Peyer's patch (tissue), 4 donors: ENCODE data around the gene GRIN2C.

ENCODE experiments used
- POLR2A ChIP-seq, 2 donors: fragments of 450-650 bp; IDR thresholded peaks; one replicate each; pipeline ENCODE4 v1.5.1; 2017; ENCODE audit warnings: antibody characterized with exemption in 2 of 2, mild to moderate bottlenecking in 2 of 2, moderate library complexity in 2 of 2
- TF ChIP-seq, protein P1 (sequence below), 6 experiments: fragments of 450-650 bp in 4 of 6; fragments of 200-600 bp in 2 of 6; sonication (generic) in 1 of 6; IDR thresholded peaks; one replicate each; pipeline ENCODE4 v1.5.1; 2017 to 2019; ENCODE audit warnings: antibody characterized with exemption in 6 of 6, mild to moderate bottlenecking in 3 of 6, moderate library complexity in 1 of 6

DNA sequence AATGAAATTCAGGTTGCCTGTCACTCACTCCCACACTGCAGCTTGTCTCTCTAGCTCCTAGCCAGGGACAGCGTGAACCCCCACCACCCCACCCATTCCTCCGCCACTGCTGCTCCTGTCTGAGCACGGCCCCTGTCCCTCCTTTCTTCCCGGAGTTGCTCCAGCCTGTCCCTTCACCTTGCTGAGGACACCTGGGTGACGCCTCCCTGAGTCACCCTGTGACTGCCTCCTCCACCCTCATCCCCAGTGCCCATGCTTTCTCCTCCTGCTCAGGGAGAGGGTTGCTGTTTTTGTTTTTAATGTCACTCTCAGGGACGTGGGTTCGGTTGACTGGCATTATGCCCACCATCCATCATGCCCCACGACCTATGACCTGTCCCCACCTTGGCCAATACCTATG, 57.8 kb downstream of the GRIN2C start:
- TF ChIP-seq, protein P1, sequence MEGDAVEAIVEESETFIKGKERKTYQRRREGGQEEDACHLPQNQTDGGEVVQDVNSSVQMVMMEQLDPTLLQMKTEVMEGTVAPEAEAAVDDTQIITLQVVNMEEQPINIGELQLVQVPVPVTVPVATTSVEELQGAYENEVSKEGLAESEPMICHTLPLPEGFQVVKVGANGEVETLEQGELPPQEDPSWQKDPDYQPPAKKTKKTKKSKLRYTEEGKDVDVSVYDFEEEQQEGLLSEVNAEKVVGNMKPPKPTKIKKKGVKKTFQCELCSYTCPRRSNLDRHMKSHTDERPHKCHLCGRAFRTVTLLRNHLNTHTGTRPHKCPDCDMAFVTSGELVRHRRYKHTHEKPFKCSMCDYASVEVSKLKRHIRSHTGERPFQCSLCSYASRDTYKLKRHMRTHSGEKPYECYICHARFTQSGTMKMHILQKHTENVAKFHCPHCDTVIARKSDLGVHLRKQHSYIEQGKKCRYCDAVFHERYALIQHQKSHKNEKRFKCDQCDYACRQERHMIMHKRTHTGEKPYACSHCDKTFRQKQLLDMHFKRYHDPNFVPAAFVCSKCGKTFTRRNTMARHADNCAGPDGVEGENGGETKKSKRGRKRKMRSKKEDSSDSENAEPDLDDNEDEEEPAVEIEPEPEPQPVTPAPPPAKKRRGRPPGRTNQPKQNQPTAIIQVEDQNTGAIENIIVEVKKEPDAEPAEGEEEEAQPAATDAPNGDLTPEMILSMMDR (IDR thresholded peaks at IDR 0.05): no peak
- TF ChIP-seq POLR2A (IDR thresholded peaks at IDR 0.05): no peak
